GM19397 (cell line): ENCODE measurements around the gene TEAD4.

ENCODE experiments used
- ATAC-seq: cut with Tn5 transposase; IDR thresholded peaks from one replicate; pipeline ENCODE4 v1.9.1; 2021; ENCODE audit warnings: mild to moderate bottlenecking, moderate library complexity; ENCODE audit not compliant: unreplicated experiment

Gene TEAD4

GRCh38 chr12:2960390-2960956, 1.3 kb downstream of the TEAD4 start:
- ATAC-seq: no peak

GRCh38 chr12:2960996-2961616, 1.9 kb downstream of the TEAD4 start:
- ATAC-seq: no peak

GRCh38 chr12:2961705-2962104, 2.5 kb downstream of the TEAD4 start:
- ATAC-seq: no peak

DNA sequence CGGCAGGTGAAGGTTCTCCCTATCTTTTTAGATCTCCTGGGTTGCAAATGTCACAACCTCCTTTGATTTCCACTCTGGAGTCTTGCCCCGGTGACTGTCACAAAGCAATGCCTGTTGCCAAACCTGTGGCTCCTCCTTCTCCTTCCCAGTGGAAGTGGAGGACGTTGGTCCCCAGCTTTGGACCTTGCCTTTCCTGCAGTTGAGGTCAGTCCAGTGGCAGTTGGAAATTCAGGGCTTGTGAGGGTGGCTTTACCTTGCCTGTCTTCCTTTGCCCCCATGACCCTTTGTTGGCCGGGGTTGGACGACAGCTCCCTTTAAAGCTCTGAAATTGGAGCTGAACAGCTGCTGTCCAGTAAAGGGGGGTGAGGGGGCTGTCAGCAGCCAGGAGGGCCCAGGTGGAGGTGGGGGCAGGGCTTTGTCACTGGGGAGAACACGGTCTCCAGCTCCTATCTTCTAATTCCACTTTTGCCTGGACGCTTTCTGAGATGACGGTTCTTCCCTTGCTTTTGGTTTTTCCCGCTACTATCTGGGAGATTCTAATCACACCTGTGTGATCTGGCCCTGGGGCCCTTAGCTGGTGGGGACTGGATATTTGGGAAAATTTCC, 4.1 kb downstream of the TEAD4 start:
- no peak for ATAC-seq

DNA sequence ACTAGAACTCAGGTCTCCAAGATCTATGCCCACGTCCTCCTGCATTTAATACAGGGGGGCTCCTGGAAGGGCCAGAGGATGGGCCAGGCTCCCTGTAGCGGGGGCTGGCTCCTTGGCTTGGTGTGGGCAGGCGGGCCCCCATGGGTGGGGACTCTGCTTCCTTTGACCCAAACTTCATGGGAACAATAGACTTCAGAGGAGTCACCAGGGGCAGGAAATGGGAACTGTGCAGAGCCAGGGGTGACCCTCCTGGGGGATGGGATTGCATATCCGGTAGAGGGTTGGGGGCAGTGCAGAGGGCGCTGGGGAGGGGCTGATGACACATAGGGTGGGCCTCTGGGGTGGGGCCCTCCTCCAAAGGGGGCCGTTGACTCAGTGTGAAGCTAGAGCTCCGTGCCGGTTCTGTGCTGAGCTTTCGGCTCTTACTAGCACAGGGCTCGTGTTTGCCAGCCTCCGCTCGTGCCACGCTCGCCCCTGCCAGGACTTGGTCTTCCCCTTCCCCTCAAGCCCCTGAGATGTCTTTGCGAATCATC, 4.6 kb downstream of the TEAD4 start:
- no peak for ATAC-seq

DNA sequence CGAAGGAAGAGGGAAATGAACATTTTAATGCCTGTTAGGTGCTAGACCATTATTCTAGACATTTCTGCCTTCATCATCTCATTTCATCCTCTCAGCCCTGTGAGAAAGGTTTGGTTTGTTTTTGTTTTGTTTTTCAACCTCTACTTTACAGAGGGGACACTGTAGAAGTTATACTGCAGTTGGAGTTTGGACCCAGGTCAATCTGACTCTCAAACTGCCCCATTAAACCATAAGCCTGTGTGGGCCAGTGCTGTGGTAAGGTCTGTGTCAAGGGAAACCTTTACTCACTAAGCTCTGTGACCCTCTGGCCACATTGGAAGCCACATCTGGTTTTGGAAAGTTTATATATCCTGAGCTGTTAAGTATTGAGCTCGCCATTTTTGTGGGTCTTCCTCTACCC, 8.5 kb downstream of the TEAD4 start:
- ATAC-seq: no peak

GRCh38 chr12:2970744-2971143, 11.5 kb downstream of the TEAD4 start:
- no peak for ATAC-seq

DNA sequence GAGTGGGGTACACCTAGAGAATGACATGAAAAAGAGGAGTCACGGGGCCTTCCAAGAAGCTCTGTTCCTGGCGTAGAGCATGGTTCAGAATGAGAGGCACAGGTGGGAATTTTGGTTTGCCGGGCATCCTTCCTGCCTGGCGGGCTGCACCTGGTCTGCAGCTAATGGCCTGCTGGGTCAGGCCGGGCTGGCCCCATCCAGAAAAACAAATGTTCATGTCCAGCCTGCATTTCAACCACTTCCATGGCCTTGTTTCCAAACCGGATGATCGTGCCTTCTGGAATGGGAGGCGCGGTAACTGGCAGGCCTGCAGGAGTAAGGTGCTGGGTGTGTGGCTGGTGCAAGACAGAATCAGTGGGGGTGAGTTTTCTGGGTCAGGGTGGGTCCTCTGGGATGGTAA, 14.4 kb downstream of the TEAD4 start:
- ATAC-seq: no peak

- ATAC-seq: no peak
Observed at GRCh38 chr12:2974560-2974971, 15.4 kb downstream of the TEAD4 start.

- no peak for ATAC-seq
Observed at GRCh38 chr12:2976581-2976996, 17.4 kb downstream of the TEAD4 start.

DNA sequence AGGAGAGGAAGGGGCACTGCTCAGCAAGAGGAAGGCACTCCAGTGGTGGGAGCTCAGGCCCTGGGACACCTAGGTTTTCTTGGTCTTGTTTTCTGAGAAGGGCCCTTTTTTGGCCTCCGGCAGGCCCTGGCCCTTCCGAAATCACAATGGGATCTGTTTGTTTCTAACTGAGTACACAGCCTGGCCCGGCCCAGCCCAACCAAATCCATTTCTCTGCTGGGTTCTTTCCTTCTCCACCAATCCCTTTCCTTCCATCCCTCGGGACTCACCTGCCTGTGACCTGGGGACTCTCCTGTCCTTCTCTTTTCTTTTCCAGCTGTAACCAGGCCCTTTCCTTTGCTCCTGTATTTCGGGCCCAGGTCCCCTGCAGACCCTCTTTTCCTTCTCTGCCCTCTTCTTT, 18.6 kb downstream of the TEAD4 start:
- ATAC-seq: no peak

GRCh38 chr12:2979806-2980205, 20.6 kb downstream of the TEAD4 start:
- no peak for ATAC-seq

DNA sequence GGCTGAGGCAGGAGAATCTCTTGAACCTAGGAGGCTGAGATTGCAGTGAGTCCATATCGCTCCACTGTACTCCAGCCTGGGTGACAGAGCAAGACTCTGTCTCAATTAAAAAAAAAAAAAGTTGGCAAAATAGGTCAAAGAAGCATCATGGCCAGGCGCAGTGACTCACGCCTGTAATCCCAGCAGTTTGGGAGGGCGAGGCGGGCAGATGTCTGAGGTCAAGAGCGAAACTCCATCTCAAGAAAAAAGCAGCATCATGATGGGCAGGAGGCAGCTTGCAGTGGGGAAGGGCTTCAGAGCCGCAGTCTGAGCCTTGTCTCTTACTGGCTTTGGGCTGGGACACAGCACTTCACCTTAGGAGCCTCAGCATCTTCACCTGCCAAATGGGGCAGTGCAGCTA, 21.4 kb downstream of the TEAD4 start:
- ATAC-seq: no peak

- no peak for ATAC-seq
Observed at GRCh38 chr12:2982361-2982760, 23.2 kb downstream of the TEAD4 start.

DNA sequence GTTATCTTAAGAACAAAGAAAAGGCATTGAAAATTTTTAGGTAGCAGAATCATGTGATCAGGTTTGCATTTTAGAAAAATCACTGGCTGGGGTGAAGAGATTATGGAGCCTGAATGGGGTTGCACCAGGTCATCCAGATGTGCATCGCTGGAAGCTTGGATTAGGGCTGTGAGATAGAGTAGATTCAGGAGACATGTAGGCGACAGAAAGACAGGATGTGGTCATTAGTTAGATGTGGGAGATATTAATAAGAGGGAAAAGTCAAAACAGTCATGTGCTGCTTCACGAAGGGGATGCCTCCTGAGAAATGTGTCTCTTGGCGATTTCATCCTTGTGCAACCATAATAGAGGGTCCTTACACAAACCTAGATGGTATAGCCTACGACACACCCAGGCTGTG, 25.1 kb downstream of the TEAD4 start:
- ATAC-seq: no peak

- ATAC-seq: no peak
Observed at GRCh38 chr12:2984698-2985097, 25.5 kb downstream of the TEAD4 start.

GRCh38 chr12:2986876-2987275, 27.7 kb downstream of the TEAD4 start:
- no peak for ATAC-seq

DNA sequence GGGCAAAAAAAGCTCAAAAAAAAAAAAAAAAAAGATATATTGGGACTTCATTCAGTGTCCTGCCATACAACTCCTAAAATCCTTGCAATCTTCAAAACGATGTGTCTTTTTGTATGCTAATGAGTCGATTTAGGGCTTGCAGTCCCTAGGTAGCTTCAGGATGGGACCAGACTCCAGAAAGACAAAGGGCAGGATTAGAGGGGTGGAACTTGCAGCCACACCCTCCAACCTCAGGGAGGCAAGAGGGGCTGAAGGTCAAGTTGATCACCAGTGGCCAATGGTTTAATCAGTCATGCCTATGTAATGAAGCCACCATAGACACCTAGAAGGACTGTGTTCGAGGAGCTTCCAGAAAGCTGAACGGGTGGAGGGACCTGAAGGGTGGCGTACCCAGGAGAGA, 29.3 kb downstream of the TEAD4 start:
- no peak for ATAC-seq

GRCh38 chr12:2992724-2993123, 33.5 kb downstream of the TEAD4 start:
- no peak for ATAC-seq

- no peak for ATAC-seq
Observed at GRCh38 chr12:2997989-2998670, 38.9 kb downstream of the TEAD4 start.

DNA sequence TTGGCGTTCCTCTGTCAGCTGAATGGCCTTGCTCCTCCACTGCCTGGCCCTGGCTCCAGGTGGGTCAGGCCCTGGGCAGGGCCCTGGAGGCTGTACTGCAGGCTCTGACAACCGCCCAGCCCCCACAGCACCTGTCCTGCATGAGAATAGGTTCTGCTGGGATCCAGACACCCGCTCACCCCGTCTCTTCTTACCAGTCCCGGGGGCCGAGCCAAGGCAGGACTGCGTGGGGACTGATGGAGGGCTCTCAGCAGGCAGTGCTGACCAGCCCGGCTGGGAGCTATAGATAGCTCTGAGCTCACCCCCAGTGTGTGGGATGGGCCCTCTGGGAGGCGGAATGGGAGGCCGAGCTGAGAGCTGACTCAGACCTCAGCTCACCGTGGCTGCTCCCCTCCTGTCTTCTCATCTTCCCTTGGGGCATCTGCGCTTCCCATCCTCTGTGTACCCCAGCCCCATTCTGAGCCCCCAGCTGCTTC, 39.6 kb downstream of the TEAD4 start:
- no peak for ATAC-seq
